Placental epithelial cell (primary cell): ENCODE measurements around the gene TSPAN15. TPM values are rescaled to one million over a fixed set of nuclear protein-coding genes. Genes with fewer than 3 reads are reported as not detected.

Experiments used
- total RNA-seq: library from RNA; depleted of rRNA; stranded (reverse); fragments of >200 nt; gene quantifications from 2 replicates; pipeline ENCODE4 v1.2.3, GENCODE V29; 2012

The TSPAN15 gene
- 4.3 and 4.4 TPM in 2 replicates for total RNA-seq

DNA sequence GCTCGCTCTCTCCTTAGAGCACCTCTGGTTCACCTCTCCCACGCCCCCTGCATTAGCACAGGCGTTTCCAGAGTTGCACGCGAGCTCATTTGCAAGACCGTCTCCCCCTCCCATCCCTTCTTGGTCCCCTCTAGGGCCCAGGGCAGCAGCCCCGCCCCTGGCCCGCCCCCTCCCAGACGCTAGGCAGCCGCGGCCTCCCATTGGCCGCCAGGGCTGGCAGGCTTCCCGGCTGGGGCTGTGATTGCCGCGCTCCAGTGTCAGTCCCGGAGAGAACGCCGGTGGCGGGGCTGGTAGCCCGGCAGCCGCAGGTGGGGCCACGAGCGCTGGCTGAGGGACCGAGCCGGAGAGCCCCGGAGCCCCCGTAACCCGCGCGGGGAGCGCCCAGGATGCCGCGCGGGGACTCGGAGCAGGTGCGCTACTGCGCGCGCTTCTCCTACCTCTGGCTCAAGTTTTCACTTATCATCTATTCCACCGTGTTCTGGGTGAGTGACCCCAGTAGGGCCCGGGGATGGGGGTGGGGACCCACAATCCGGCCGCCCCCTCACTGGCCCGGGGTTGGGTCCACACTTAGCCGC, at the start of gene TSPAN15:
Gene TSPAN15, plus strand, starts transcription at position 257 of the 575 bp plus-strand sequence. Its CDS starts 130 bp downstream, at position 387.

GRCh38 chr10:69416695-69417094, 34.6 kb upstream of the TSPAN15 start, which contains the start of gene TACR2:
Gene TACR2, minus strand, starts transcription at chr10:69416918. Its CDS starts 595 bp downstream, at chr10:69416323.

Other genes with a start within 250 kb of the TSPAN15 start
- gene HKDC1, start 231.1 kb upstream of the TSPAN15 start, total RNA-seq = under 0.01 TPM in 2 replicates
- 86.8 and 115 TPM in 2 replicates for gene HK1, start 173.0 kb upstream of the TSPAN15 start, total RNA-seq
- not detected in 2 replicates for gene TACR2, start 34.5 kb upstream of the TSPAN15 start, total RNA-seq
- not detected in 2 replicates for gene NEUROG3, start 122.0 kb downstream of the TSPAN15 start, total RNA-seq
- gene FAM241B, start 178.8 kb downstream of the TSPAN15 start, total RNA-seq = 0.87 TPM in 1 of 2 replicates, not detected in the other